UCSD-AML1 (cell line): Measurements from ENCODE around the gene IL17RA.
A peak's percentile ranks its signal among the peaks of the same experiment; 100 is the strongest.
"Not testable (repeated sequence)": the region's sequence is repeated elsewhere in the genome, so short reads cannot be mapped to it uniquely, and the experiment has no call there.

Experiments used
- DNase-seq: peaks from one replicate; lab custom pipeline; 2025; ENCODE audit not compliant: unreplicated experiment; lab: John Stamatoyannopoulos, UW

The IL17RA gene

GRCh38 chr22:17084554-17085276, at the start of gene IL17RA:
Gene IL17RA (plus strand): TSS chr22:17085000. CDS start chr22:17085092, 92 bp downstream.
- peak; percentile 93 for DNase-seq

GRCh38 chr22:17035246-17035645, 49.6 kb upstream of the IL17RA start:
- DNase-seq = no peak

GRCh38 chr22:17035976-17036841, 48.6 kb upstream of the IL17RA start:
- DNase-seq = not testable (repeated sequence)

GRCh38 chr22:17036842-17037711, 47.7 kb upstream of the IL17RA start:
- DNase-seq = not testable (repeated sequence)

GRCh38 chr22:17043521-17043920, 41.3 kb upstream of the IL17RA start:
- DNase-seq = no peak

- no peak for DNase-seq
Measured at GRCh38 chr22:17046566-17047348, 38.0 kb upstream of the IL17RA start.

- no peak for DNase-seq
Measured at GRCh38 chr22:17047656-17048055, 37.1 kb upstream of the IL17RA start.

GRCh38 chr22:17056058-17056457, 28.7 kb upstream of the IL17RA start:
- no peak for DNase-seq

- no peak for DNase-seq
Measured at GRCh38 chr22:17056807-17057206, 28.0 kb upstream of the IL17RA start.

- DNase-seq = peak; percentile 33
Measured at GRCh38 chr22:17057959-17058814, 26.6 kb upstream of the IL17RA start.

- DNase-seq = no peak
Measured at GRCh38 chr22:17060126-17060525, 24.7 kb upstream of the IL17RA start.

- DNase-seq = no peak
Measured at GRCh38 chr22:17063411-17064106, 21.2 kb upstream of the IL17RA start.

GRCh38 chr22:17064498-17065100, 20.2 kb upstream of the IL17RA start:
- no peak for DNase-seq

- no peak for DNase-seq
Measured at GRCh38 chr22:17065433-17065832, 19.4 kb upstream of the IL17RA start.

- no peak for DNase-seq
Measured at GRCh38 chr22:17072877-17073276, 11.9 kb upstream of the IL17RA start.

- DNase-seq = no peak
Measured at GRCh38 chr22:17074648-17075002, 10.2 kb upstream of the IL17RA start.

GRCh38 chr22:17077255-17077654, 7.5 kb upstream of the IL17RA start:
- no peak for DNase-seq

- no peak for DNase-seq
Measured at GRCh38 chr22:17079572-17079971, 5.2 kb upstream of the IL17RA start.

- DNase-seq = no peak
Measured at GRCh38 chr22:17083255-17083654, 1.5 kb upstream of the IL17RA start.
